ENCODE measurements around the gene FAM163A.

GRCh38 chr1:179742291-179742690 lies 800 bp upstream of the FAM163A start:
- TF ChIP-seq CTCF (IDR thresholded peaks at IDR 0.05) (no peak), POLR2A (IDR thresholded peaks at IDR 0.05) (no peak)

All from uterus (tissue), 2 donors.